Activated CD4-positive, alpha-beta T cell treated with anti-CD3 and anti-CD28 coated beads for 48 hours (primary cell): ENCODE results near the gene F7.

Experiments used
- DNase-seq: peaks from one replicate; pipeline ENCODE4 v3.0.0-alpha.2; 2020

F7 gene

GRCh38 chr13:113119822-113120189, 14.2 kb downstream of the F7 start:
- no peak for DNase-seq

GRCh38 chr13:113120300-113121182, 14.9 kb downstream of the F7 start:
- no peak for DNase-seq

- no peak for DNase-seq
These were observed 15.8 kb downstream of the F7 start for GRCh38 chr13:113121183-113121927.

- no peak for DNase-seq
These were observed 16.4 kb downstream of the F7 start for GRCh38 chr13:113121928-113122471.

GRCh38 chr13:113122550-113123225, 17.1 kb downstream of the F7 start, which contains the start of gene F10:
F10 (plus strand) TSS chr13:113122799; CDS start chr13:113122856, 57 bp downstream.
- no peak for DNase-seq

- no peak for DNase-seq
These were observed 17.9 kb downstream of the F7 start for GRCh38 chr13:113123226-113124201.

GRCh38 chr13:113124211-113124970, 18.8 kb downstream of the F7 start:
- no peak for DNase-seq

- DNase-seq = no peak
These were observed 20.1 kb downstream of the F7 start for GRCh38 chr13:113125506-113126264.

GRCh38 chr13:113126265-113127150, 20.9 kb downstream of the F7 start:
- DNase-seq = no peak

- DNase-seq = no peak
These were observed 23.9 kb downstream of the F7 start for GRCh38 chr13:113129480-113129879.

GRCh38 chr13:113129921-113130750, 24.5 kb downstream of the F7 start:
- DNase-seq = peak; percentile 66

GRCh38 chr13:113135281-113135760, 29.7 kb downstream of the F7 start:
- no peak for DNase-seq

GRCh38 chr13:113137691-113138298, 32.2 kb downstream of the F7 start:
- DNase-seq = no peak

GRCh38 chr13:113138792-113139551, 33.4 kb downstream of the F7 start:
- no peak for DNase-seq

- no peak for DNase-seq
These were observed 34.0 kb downstream of the F7 start for GRCh38 chr13:113139577-113139976.

- no peak for DNase-seq
These were observed 35.3 kb downstream of the F7 start for GRCh38 chr13:113140677-113141600.
